ENCODE results near the gene COPS4. TPM values are rescaled to one million over a fixed set of nuclear protein-coding genes. Genes with fewer than 3 reads are reported as not detected.

Gene COPS4
- total and polyA plus RNA-seq, 10 of the 15 experiments (the other 5 are each of a cell fraction or from before 2014, with no cell fraction given), result 34.2 to 159 (median 66.7) TPM

- ChIA-PET CTCF (interaction anchor here (0.6 to 6.4 kb wide), 22 partner anchors 10 to 170 kb away, joined by 3 to 43 read pairs (median 4); no protein-coding TSS in a partner anchor), SMC1A (ENCODE audit: uncharacterized antibody, unreplicated experiment) (interaction anchor here (0.7 to 9.7 kb wide), 28 partner anchors 12 to 346 kb away, joined by 3 to 183 read pairs (median 4); partner anchors contain the start of gene COQ2), RAD21 (ENCODE audit: unreplicated experiment) (interaction anchor here (0.7 to 7.0 kb wide), 26 partner anchors 12 to 213 kb away, joined by 3 to 127 read pairs (median 7); partner anchors contain the start of gene COPS4), POLR2A (interaction anchor here (0.7 to 8.0 kb wide), 13 partner anchors 11 to 213 kb away, joined by 3 to 77 read pairs (median 5); partner anchors contain the start of gene THAP9)
- no peak for FAIRE-seq
- BruUV-seq (replicated peaks), result TSS peak; percentile 83
- Histone ChIP-seq H3K79me2 (ENCODE audit: control insufficient read depth, insufficient read depth, low read length) (peaks cover 75% of the 10 kb centered on the region), H3K27me3 (replicated peaks in 1 of 2; ENCODE audit: control insufficient read depth in 2 of 2, insufficient read depth in 2 of 2, low read length in 1 of 2) (no peaks in the 10 kb centered on the region), H4K20me1 (ENCODE audit: control insufficient read depth, insufficient read depth) (no peaks in the 10 kb centered on the region), H3K27ac (ENCODE audit: control insufficient read depth, insufficient read depth) (peak overlapping the region; percentile 99), H3K36me3 (ENCODE audit: control insufficient read depth in 2 of 2, insufficient read depth in 2 of 2, low read length in 1 of 2) (no peaks in the 10 kb centered on the region; a peak in 1 of 4 replicates), H2AFZ (ENCODE audit: control insufficient read depth, low read depth, low read length) (peak overlapping the region; percentile 61), H3K4me2 (ENCODE audit: control insufficient read depth, insufficient read depth) (peak overlapping the region; percentile 97), H3K4me3 (peak overlapping the region; percentile 88), H3K9ac (ENCODE audit: control insufficient read depth, insufficient read depth, low read length) (peak overlapping the region; percentile 97), H3K4me1 (ENCODE audit: control insufficient read depth, insufficient read depth, low read length) (peaks cover 14% of the 10 kb centered on the region), H3K9me3 (replicated peaks; ENCODE audit: control insufficient read depth, insufficient read depth, low read length) (no peaks in the 10 kb centered on the region)
- ATAC-seq, result peak; percentile 20
- 2% methylated on average over 16 of the region's 16 CpGs for WGBS (ENCODE audit: insufficient coverage, insufficient replicate concordance, low lambda C conversion rate, missing lambda C conversion rate)
- intact Hi-C loops (cut with micrococcal nuclease; ENCODE audit: unreplicated experiment), result loop anchor here (5.0 kb wide), 1 partner anchor 221 kb away; the partner anchor contains the start of gene SEC31A
- DNase-seq (ENCODE audit: low read depth, low spot score), result peak; percentile 50
- in situ Hi-C loops (cut with MboI), result loop anchor here (5.0 kb wide), 1 partner anchor 104 kb away; no protein-coding TSS in a partner anchor
- TF ChIP-seq PBX3 (IDR thresholded peaks at IDR 0.05; ENCODE audit: insufficient replicate concordance, low read depth, low read length) (no peak), SRF (IDR thresholded peaks at IDR 0.05; ENCODE audit: low read depth in 2 of 2, low read length in 2 of 2) (no peak), YBX1 (IDR thresholded peaks at IDR 0.05) (no peak), POLR2AphosphoS5 (IDR thresholded peaks at IDR 0.05; ENCODE audit: low read length) (peak; percentile 92), TAF1 (IDR thresholded peaks at IDR 0.05; ENCODE audit: borderline replicate concordance, low read depth, low read length) (0 out of 2 replicates have a peak, but pooled peaks have one; percentile 17), BMI1 (IDR thresholded peaks at IDR 0.05; ENCODE audit: borderline replicate concordance) (peak; percentile 27; the same call in 1 of the 2 replicates), RUNX3 (IDR thresholded peaks at IDR 0.05; ENCODE audit: low read length) (peak; percentile 13; the same call in 1 of the 2 replicates), SMAD5 (IDR thresholded peaks at IDR 0.05; ENCODE audit: low read depth) (0 out of 2 replicates have a peak, but pooled peaks have one; percentile 43)
- TF ChIP-seq, protein P1, sequence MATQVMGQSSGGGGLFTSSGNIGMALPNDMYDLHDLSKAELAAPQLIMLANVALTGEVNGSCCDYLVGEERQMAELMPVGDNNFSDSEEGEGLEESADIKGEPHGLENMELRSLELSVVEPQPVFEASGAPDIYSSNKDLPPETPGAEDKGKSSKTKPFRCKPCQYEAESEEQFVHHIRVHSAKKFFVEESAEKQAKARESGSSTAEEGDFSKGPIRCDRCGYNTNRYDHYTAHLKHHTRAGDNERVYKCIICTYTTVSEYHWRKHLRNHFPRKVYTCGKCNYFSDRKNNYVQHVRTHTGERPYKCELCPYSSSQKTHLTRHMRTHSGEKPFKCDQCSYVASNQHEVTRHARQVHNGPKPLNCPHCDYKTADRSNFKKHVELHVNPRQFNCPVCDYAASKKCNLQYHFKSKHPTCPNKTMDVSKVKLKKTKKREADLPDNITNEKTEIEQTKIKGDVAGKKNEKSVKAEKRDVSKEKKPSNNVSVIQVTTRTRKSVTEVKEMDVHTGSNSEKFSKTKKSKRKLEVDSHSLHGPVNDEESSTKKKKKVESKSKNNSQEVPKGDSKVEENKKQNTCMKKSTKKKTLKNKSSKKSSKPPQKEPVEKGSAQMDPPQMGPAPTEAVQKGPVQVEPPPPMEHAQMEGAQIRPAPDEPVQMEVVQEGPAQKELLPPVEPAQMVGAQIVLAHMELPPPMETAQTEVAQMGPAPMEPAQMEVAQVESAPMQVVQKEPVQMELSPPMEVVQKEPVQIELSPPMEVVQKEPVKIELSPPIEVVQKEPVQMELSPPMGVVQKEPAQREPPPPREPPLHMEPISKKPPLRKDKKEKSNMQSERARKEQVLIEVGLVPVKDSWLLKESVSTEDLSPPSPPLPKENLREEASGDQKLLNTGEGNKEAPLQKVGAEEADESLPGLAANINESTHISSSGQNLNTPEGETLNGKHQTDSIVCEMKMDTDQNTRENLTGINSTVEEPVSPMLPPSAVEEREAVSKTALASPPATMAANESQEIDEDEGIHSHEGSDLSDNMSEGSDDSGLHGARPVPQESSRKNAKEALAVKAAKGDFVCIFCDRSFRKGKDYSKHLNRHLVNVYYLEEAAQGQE (IDR thresholded peaks at IDR 0.05; ENCODE audit: low read depth, low read length), result no peak
- TF ChIP-seq, protein P2, sequence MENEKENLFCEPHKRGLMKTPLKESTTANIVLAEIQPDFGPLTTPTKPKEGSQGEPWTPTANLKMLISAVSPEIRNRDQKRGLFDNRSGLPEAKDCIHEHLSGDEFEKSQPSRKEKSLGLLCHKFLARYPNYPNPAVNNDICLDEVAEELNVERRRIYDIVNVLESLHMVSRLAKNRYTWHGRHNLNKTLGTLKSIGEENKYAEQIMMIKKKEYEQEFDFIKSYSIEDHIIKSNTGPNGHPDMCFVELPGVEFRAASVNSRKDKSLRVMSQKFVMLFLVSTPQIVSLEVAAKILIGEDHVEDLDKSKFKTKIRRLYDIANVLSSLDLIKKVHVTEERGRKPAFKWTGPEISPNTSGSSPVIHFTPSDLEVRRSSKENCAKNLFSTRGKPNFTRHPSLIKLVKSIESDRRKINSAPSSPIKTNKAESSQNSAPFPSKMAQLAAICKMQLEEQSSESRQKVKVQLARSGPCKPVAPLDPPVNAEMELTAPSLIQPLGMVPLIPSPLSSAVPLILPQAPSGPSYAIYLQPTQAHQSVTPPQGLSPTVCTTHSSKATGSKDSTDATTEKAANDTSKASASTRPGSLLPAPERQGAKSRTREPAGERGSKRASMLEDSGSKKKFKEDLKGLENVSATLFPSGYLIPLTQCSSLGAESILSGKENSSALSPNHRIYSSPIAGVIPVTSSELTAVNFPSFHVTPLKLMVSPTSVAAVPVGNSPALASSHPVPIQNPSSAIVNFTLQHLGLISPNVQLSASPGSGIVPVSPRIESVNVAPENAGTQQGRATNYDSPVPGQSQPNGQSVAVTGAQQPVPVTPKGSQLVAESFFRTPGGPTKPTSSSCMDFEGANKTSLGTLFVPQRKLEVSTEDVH (IDR thresholded peaks at IDR 0.05; ENCODE audit: low read depth, partially characterized antibody), result no peak
Observed at GRCh38 chr4:83112678-83113428, 77.9 kb downstream of the COPS4 start.

Measured in GM12878 (cell line).